Measurements from ENCODE around the gene AFG1L.

- TF ChIP-seq GABPB1 (CRISPR knock-in tag; IDR thresholded peaks at IDR 0.05) (no peak), CTCF (IDR thresholded peaks at IDR 0.05) (no peak), NR2C2 (CRISPR knock-in tag; IDR thresholded peaks at IDR 0.05) (no peak), E2F5 (CRISPR knock-in tag; IDR thresholded peaks at IDR 0.05) (no peak), ETV6 (CRISPR knock-in tag; IDR thresholded peaks at IDR 0.05) (no peak)
Observed at GRCh38 chr6:108360919-108361311, 66.1 kb downstream of the AFG1L start.
